Measurements from ENCODE around the gene ARRDC5.
"Not testable (repeated sequence)": the region's sequence is repeated elsewhere in the genome, so short reads cannot be mapped to it uniquely, and the experiment has no call there.

ARRDC5 gene

GRCh38 chr19:4847190-4847973 is 55.3 kb downstream of the ARRDC5 start:
- no peak overlapping the region for H3K4me3 ChIP-seq (ENCODE audit: low read length)
- DNase-seq (ENCODE audit: low read depth): no peak
- TF ChIP-seq CTCF (conservative IDR thresholded peaks at IDR 0.05; ENCODE audit: low read length): no peak

- not testable (repeated sequence) for H3K4me3 ChIP-seq (ENCODE audit: low read length)
- DNase-seq (ENCODE audit: low read depth): peak; percentile 65
These were observed 56.7 kb downstream of the ARRDC5 start for GRCh38 chr19:4845975-4846374.

- H3K4me3 ChIP-seq (ENCODE audit: low read length): no peak overlapping the region
- no peak for TF ChIP-seq CTCF (conservative IDR thresholded peaks at IDR 0.05; ENCODE audit: low read length)
- peak; percentile 98 for DNase-seq (ENCODE audit: low read depth)
These were observed 58.1 kb downstream of the ARRDC5 start for GRCh38 chr19:4844348-4845179.

- no peak for TF ChIP-seq CTCF (conservative IDR thresholded peaks at IDR 0.05; ENCODE audit: low read length)
- H3K4me3 ChIP-seq (ENCODE audit: low read length): no peak overlapping the region
- no peak for DNase-seq (ENCODE audit: low read depth)
These were observed 59.1 kb downstream of the ARRDC5 start for GRCh38 chr19:4843647-4843965.

Measured in AG10803 (cell line).